ENCODE measurements around the gene RFLNA. TPM values are rescaled to one million over a fixed set of nuclear protein-coding genes. Genes with fewer than 3 reads are reported as not detected.
"Not testable (repeated sequence)": the region's sequence is repeated elsewhere in the genome, so short reads cannot be mapped to it uniquely, and the experiment has no call there.

The RFLNA gene
- total RNA-seq, 1 donor from 2014 or later = 0.20 TPM

DNA sequence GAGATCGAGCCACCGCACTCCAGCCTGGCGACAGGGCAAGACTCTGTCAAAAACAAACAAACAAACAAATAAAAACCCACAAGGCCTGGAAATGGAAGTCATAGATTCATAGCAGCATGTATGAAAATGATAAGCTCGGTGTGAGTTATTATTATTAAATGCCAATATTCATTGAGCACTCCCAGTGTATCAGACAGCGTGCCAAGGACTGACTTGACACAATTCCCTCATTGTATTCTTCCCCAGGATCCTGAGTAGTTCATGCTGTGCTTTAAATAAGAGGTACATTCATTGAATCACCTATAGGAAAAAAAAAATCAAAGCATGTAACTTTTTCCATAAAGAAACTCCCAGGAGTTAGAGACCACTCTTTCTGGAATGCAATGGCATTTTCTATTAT is 12.6 kb upstream of the RFLNA start:
- no peak for DNase-seq (ENCODE audit: low read depth in 2 of 2)

DNA sequence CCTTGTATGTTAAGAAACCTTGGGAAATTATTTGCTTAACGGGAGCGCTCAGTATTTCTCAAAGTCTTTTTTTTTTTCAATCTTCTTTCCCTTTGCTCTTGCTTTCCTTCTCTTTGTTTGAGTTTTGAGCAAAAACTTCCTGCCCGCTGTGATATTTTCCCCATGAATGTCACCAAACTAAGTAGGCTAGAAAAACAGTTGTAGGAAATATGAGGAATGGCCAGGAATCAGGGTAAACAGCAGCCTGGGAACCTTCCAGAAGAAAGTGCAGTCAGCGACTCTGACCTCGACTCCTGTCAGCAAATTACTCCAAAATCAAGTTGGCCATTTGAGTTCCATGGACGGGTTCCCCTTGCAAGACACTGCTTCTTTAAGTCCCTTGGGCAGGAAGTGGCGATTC is 11.6 kb upstream of the RFLNA start:
- no peak for DNase-seq (ENCODE audit: low read depth in 2 of 2)

DNA sequence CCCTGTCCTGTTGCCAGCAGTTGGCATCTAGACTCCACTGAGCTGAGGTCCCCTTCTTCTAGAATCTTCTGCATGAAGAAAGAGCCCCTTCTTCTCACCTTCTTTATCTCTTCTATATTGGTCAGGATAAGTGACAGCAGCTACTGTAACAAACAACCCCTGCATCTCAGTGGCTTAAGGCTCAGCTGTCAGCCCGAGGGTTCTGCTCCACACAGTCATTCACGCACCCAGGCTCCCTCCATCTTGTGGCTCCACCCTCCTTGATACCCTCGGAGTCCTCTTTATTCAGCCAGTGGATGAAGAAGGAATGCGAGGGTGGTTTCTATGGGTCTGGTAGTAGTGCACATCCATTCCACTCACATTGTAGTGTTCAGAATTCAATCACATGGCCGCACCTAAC is 10.5 kb upstream of the RFLNA start:
- DNase-seq (ENCODE audit: low read depth in 2 of 2) = no peak

DNA sequence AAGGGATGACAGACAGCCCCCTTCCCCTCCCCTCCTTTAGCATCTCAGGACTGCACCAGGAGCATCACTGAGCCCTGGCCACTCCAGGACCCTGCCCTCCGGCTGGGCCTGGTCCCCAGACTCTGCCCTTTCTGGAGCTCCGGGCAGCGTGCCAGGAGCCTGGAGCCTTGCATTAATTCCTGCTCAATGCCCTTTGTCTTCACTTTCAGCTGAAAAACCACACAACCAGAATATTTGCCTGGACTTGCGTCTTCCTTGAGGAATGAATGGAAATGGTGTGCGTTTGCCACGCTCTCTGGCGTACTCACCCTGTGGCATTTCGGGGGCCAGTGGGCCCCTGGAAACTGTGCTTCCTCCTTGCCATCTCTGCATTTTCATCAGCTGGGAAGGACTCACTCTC is 8.5 kb upstream of the RFLNA start:
- no peak for DNase-seq (ENCODE audit: low read depth in 2 of 2)

DNA sequence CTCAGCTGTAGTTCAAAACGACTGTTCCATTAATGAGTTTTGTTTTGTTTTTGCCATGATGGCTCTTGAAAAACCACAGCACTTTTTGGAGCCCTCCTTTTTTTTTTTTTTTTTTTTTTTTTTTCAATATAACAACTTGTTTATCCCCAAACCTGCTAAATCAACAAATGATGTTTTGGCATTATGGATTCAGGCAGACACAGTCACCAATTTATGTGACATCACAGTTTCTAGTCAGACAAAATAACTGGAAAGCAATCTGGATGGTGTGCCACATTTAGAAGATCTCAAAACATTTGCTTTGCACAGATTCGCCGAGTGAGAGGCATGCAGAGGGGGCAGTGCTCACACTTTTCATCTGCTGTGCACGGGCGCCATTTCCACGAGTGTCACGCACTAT is 7.9 kb upstream of the RFLNA start:
- DNase-seq (ENCODE audit: low read depth in 2 of 2) = no peak

DNA sequence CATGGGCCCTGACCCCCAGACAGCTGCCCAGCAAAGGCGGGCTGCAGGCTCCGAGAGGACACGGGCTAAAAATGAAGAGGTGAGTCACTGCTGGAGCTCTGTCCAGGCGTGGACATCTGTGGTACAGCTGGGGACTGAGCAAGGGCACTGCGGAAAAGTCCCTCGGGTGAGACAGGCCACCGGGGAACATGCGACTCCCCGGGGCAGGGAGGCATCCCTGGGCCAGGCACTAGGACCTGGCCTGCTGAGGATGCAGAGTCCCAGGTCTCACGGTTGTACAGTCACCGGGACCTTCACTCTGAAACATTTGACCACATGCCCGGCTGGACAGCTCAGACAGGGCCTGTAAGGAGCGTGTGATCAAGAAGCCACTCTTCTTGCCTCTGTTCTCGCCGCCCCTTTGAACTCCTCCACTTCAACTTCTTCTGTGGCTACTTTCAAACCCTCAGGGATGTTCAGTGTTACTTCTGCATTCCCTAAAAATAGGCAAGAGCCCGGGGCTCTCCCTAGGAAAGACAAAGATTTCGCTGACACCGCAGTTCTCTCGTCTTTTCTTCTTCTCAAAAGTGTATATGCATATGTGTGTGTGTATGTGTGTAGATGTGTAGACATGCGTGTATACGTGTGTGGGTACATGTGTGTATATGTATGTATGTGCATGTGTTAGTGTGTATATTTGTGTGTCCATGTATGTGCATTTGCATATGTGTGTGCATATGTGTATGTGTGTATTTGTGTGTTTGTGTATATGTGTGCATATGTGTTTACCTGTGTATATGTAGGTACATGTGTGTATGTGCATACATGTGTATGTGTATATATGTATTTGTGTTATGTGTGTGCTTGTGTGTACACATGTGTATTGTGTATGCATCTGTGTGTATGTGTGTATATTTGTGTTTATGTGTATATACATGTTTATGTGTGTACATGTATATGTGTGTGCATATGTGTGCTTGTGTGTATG is 5.0 kb upstream of the RFLNA start:
- DNase-seq (ENCODE audit: low read depth in 2 of 2) = no peak

DNA sequence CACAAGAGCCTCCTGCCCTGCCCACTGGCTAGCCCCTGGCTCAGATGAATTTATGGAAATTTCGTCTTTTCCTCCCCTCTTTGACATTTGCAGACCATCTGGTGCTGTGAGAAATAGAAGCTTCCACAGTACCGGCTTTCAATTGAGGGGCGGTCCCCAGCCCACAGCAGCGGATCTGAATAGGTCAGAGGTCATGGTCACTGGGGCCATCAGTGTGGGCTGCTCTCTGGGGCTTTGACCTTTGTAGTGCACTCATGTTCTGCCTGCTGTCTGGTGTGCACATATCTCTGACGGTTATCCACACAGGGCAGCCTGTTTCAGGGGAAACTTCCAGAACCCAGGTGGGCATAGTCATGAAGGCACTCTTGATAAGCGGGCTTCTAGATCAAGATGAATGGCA is 2.5 kb upstream of the RFLNA start:
- no peak for DNase-seq (ENCODE audit: low read depth in 2 of 2)

DNA sequence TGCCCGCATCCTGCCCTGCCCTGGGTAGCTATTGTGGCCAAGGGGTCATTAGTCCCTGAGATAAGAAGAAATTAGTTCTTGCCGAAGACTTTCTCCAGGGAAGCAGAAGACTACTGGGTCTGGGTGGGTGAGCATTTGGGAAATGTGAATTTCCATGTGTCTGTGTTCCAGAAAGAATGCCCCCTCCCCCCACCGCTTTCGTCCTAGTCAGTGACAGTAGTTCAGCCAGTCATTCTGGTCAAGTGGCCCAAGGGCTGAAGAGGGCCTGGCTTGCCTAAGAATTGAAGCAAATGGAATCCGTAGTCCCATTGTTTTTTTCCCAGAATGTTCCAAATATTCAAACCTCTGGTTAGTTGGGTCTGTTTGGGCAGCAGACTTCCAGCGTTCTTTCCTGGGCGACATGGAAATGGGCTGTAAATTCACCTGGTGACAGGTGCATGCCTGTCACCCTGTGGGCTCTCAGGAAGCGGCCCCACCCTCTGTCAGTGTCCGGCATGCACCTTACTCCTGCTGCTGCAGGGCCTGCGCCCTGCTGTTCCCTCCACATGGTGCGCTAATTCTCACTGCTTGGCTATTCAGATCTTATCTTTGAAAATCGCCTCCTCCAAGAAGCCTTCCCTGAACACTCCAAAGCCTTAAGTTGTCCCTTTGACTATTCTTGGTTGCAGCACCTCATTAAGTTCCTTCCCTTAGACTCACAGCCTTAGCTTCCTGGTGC is 1.4 kb upstream of the RFLNA start:
- DNase-seq (ENCODE audit: low read depth in 2 of 2) = no peak

DNA sequence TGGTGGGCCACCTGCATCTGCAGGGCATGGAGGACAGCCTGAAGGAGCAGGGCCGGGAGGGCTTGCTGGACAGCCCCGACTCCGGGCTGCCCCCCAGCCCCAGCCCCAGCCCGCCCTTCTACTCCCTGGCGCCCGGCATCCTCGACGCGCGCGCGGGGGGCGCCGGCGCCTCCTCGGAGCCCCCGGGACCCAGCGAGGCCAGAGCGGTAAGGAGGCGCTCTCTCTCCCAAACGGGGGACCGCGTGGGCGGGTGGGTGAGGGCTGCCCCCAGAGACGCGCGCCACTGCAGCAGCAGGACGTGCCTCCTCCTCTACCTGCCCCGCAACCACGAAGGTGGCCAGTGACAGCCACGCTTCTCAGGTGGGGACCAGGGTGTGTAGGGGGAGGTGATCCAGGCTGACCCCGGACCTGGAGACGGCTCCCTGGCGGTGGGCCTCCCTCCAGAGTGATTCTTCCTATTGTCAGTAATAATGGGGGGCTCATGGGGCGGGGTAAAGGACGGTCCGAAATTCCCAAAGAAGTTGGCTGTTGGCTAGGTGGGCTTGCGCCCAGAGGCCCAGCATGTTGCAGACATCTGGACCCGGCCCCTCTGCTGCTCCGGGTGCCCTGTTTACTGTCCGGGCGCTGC is 652 bp downstream of the RFLNA start:
- DNase-seq (ENCODE audit: low read depth in 2 of 2) = no peak

DNA sequence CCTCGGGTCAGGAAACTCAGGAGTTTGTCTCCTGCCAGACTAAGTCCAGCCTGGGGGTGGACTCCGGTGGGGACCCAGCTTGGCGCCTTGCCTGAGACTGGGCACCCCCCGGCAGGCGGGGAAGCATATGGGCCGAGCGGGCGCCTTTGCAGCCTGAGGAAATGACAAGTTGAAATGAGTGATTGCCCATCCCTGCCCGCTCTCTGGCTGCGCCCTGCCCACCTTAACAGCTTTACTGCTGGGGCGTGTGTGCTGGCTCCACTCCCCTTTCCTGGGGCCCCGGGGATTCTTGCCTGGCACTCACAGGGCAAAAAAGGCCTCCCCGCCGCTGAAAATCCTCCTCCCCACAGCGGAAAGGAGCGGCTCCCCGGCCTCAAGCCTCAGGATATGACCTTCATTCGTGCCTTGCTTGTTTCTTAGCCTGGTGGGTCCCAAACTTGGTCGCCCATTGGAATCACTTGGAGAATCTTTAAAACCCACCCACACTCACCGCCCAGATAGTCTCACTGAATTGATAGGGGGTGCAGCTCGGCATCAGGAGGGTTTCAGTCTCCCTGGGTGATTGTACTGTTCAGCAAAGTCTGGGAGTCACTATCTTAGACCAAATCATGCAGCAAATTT is 1.5 kb downstream of the RFLNA start:
- DNase-seq (ENCODE audit: low read depth in 2 of 2) = no peak

DNA sequence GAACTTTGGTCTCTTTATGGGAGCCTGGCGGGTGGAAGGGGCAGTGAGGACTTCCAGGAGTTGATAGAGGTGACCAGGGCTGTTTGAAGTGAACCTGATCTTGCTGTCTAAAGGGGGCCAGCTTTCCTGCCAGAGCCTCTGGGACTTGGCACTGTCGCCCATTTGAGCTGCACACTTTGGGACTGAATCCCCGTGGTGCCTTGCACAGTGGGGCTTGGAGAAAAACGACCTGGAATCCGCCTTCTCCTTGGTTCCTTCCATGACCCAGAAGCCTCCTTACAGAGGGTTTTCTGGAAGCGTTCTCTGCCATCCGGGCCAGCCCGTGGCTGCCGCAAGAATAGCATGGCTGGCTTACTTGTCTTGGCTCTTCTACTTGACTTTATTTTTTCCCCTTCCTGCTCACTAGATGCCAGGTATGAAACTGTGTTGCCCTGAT is 2.0 kb downstream of the RFLNA start:
- DNase-seq (ENCODE audit: low read depth in 2 of 2) = no peak

DNA sequence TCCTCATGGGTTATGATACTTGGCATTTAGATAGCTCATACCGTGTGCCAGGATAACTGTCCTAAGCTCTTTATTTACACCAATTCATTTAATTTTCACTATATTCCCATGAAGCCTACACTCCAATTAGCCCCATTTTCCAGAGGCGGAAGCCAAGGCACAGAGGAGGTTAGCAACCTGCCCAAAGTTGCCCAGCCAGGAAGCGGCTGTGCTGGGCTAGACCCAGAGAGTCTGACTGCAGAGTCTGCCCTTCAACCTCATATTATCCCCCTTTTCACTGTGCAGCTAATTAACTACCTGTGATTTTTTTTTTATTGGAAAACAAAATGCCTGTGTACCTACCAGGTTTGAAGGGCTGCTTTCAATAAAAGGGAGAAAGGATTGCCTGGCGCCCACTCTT is 2.5 kb downstream of the RFLNA start:
- no peak for DNase-seq (ENCODE audit: low read depth in 2 of 2)

DNA sequence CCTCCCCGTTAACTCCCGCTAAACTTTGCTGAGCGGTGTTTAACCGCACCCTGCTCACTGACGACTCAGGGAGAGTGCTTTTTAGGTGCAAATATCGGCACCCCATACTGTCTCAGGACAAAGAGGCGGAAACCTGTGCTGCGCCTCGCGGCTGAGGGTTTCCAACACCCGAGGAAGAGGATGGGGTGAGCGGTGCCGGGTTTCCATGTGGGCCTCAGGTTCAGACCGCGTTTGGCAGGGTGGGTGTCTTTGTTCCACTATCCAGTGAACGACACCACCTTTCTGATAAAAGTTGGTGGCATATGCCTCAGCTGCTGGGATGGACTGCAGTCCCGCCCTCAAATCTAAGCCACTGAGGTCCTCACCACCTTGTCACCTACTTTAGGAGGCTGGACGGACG is 3.0 kb downstream of the RFLNA start:
- DNase-seq (ENCODE audit: low read depth in 2 of 2) = no peak

DNA sequence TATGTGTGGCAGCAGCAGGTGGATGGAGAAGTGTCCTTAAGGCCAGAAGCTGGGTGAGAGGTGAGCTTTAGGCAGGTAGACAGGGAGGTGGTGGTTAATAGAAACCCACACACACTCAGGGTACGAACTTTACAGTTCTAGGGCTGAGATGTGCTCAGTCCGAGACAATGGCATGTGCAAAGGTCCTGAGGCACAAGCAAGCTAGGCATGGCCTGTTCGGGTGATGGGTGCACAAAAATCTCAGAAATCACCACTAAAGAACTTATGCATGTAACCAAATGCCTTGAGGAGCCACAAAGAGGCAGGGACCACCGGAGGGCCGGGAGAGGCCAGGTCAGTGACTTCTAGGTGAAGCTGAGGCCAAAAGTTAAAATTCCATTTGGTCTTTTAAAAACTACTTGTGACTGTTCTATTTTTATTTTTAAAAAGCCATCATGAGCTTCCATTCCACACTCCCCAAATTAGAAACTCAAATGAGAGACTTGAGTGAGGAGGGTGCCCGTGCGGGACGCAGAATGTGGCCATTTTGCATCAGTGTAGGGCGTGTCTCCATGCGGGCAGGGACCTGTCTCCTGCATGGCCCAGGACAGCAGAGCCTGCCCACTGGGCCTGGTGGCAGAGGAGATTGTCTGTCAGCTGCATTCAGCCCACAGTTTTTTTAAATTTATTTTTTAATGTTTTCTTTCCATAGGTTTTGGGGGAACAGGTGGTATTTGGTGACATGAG is 4.0 kb downstream of the RFLNA start:
- no peak for DNase-seq (ENCODE audit: low read depth in 2 of 2)

DNA sequence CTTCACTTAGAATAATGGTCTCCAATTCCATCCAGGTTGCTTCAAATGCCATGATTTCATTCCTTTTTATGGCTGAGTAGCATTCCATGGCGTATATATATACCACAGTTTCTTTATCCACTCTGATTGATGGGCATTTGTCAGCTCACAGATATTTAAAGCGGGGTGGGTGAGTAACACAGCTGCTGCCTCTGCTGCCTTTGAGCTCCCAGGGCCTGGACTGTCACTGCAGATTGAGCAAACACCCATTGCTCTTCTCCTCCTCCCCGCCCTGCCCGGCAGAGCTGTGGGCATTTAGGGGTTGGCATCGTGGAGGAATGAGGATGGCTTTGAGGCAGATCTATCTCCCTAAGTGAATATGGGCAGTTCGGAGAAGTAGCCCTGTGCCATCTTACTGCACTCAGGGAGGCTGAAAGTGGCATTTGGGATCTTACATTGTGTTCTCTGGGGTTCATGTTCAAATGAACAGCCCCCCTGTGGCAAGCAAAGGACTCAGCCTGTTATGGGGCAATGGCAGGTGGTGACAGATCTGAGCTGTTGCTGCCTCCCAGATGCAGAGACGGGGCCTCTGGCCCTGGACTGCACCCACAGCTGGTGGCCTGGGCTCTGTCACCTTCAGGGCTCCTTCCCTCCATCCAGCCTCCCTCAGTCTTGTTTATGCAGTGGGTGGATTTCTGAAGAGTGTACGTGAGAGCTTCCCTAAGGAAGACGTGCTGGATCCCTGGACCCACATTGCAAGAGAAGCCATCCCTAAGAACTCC is 4.9 kb downstream of the RFLNA start:
- DNase-seq (ENCODE audit: low read depth in 2 of 2) = no peak

DNA sequence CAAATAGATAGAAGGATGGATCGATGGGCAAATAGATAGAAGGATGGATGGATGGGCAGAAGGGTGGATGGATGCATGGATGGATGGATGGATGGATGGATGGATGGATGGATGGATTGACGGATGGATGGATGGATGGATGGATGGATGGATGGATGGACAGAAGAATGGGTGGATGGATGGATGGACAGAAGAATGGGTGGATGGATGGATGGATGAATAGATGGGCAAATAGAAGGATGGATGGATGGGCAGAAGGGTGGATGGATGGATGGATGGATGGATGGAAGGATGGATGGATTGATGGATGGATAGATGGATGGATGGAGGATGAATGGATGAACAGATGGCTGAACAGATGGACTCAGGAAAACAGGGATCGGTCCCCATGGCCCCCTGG is 5.8 kb downstream of the RFLNA start:
- DNase-seq (ENCODE audit: low read depth in 2 of 2) = not testable (repeated sequence)

DNA sequence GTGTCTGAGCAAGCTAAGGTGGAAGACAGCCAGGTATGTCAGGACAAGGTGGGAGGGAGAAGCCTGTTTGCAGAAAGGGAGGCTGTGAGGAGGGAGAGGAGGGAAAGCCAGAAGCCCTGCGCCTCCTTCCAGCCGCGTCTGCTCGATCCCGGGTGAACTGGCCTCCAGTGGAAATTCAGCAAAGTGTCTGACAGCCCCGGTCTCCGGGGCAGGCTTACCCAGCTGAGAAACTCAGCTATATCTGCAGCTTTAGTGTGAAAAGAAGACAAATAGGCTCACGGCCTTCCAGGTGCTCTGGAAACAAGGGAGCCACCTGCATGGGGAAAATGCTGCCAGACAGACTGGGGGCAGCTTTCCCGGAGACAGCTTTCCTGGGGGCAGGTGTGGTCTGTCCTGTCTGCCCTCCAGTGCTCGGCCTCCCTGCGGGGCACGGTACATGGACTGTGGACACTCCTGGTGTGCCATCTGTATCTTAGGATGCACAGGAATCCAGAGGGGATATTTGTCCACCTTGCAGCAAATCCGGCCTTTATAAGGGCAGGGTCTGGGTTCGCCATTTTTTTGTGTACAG is 6.3 kb downstream of the RFLNA start:
- no peak for DNase-seq (ENCODE audit: low read depth in 2 of 2)

DNA sequence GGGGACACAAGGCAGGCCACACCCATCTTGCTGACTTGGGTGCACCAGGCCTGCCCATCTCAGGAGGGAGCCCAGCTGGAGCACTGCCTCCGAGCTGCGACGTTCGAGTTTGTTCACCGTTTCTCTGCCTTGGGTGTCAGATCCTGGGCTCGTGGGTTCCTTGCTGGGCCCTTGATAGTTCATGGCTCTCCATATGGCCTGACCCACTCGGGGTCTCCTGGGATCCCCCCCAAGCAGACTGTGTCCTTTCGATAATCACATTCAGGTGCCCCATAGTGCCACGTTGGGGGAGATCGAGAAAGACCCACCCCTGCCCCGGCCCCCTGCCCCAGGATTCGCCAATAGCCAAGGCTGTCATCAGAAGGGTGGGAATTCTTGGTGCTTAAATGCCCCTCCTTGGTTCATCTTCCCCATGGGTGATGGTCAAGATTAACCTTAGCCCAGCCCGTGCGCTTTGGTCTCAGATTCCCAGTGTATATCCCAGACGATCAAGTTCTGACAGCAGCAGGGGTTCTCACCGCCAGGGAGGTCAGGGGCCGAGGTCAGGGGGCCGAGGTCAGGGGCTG is 7.4 kb downstream of the RFLNA start:
- DNase-seq (ENCODE audit: low read depth in 2 of 2) = no peak

DNA sequence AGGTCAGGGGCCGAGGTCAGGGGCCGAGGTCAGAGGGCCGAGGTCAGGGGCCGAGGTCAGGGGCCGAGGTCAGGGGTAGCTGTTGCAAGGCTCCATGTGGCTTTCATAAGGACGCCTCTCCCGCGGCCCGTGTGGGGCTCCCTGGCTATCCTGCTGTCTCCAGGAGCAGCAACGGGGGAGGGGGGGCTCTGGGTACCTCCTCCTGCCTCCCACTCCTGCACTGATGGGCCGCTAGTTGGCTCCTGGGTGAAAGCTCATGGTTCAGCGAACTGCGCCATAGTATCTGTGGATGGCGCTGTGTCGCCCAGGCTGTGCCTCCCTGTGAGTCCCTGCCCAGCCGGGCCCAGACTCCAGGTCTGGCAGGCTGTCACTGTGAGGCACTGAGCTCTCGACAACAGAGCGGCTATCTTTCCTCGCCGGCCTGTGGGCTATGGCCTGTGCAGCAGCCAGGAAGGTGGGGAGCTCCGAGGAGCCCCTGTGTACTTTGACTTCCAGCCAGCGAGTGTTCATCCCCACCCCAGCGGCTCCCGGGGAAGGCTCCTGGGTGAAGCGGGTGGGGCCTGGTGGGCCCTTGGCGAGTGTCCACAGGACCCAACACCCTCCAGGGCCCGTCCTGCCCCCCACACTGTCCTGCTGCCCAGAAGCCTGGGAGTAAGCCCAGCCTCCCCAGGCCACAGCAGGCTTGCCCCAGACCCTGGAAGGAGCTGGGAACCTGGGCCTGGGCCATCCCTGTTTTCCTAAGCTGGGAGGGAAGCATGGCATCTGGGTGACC is 8.1 kb downstream of the RFLNA start:
- no peak for DNase-seq (ENCODE audit: low read depth in 2 of 2)
